ENCODE data around the gene LARP4B.

Gene LARP4B

DNA sequence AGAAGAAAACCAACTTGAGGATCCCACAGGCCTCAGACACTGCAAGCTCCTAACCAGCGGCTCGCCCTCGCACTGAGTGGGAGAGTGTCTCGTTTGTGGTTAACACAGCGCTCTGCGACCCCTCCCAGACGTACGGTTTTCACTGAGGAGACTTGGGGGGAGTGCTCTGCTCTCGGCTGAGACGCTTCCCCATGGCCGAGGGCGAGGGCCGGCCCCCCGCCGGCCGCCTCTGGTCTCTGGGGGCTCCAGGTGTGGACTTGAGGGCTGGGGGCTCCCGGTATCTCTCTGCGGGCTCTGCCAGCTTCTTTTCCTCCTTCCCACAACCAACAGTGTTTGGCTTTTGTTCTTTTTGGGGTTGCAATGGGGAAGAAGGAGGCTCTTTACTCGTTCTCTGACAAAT is 118.7 kb downstream of the LARP4B start (continued):
- TF ChIP-seq, protein P1, sequence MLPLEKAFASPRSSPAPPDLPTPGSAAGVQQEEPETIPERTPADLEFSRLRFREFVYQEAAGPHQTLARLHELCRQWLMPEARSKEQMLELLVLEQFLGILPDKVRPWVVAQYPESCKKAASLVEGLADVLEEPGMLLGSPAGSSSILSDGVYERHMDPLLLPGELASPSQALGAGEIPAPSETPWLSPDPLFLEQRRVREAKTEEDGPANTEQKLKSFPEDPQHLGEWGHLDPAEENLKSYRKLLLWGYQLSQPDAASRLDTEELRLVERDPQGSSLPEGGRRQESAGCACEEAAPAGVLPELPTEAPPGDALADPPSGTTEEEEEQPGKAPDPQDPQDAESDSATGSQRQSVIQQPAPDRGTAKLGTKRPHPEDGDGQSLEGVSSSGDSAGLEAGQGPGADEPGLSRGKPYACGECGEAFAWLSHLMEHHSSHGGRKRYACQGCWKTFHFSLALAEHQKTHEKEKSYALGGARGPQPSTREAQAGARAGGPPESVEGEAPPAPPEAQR (tag by site-specific recombination; IDR thresholded peaks at IDR 0.05): no peak
- TF ChIP-seq SP2 (tag by site-specific recombination; IDR thresholded peaks at IDR 0.05) (no peak), WT1 (tag by site-specific recombination; IDR thresholded peaks at IDR 0.05) (no peak), ZNF843 (tag by site-specific recombination; IDR thresholded peaks at IDR 0.05) (no peak), ZNF561 (tag by site-specific recombination; IDR thresholded peaks at IDR 0.05; ENCODE audit: borderline replicate concordance) (no peak)

DNA sequence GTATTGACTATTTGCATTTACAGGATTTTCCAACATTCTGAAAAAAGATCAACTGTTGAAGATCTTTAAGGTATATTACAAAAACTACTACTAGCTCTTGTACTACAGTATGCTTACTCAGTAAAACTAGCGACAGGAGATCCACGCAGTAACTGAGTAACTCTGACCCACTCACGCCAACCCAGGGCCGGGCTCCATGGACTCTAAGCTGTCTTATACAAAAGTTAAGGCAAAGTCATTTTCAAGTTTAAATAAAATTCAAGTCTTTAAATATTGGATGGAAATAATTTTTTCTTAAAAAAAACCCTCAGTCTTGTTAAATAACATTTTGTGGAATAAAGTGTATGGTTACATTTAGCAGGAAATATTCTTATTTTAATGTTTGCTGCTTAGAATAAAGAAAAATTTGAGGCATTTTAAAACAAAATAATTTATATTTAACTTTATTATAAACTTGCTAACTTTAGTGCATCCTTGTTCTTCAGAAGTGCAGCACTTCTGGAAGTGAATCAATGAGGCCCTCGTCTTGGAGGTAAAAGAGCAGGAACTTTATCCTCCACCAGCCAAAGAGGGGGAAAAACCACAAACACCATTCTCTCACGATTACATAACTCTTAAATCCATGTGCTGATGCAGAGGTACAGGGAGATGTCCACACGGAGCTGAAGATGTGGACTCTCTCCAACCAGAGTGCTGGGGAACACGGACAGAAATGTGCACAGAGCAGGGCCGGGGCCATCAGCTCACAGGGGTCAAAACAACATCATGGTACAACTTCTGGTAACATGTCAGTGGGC is 119.9 kb downstream of the LARP4B start:
- no peaks in the 10 kb centered on the region for H3K9me3 ChIP-seq (ENCODE audit: control insufficient read depth, insufficient read depth, low read depth, low read length)
- H3K36me3 ChIP-seq (ENCODE audit: control insufficient read depth in 2 of 2, insufficient read depth in 1 of 2, low read length in 2 of 2): peaks cover 23 to 93% of the 10 kb centered on the region in 2 experiments
- POLR2A ChIA-PET: no interaction called here
- H3K4me1 ChIP-seq (ENCODE audit: control insufficient read depth, insufficient read depth, low read length): no peaks in the 10 kb centered on the region
- H3K4me3 ChIP-seq (ENCODE audit: low read depth, low read length): no peak overlapping the region
- TF ChIP-seq GLIS2 (tag by site-specific recombination; IDR thresholded peaks at IDR 0.05): no peak
- no peak for TF ChIP-seq TCF7L2 (IDR thresholded peaks at IDR 0.05; ENCODE audit: borderline replicate concordance, low read depth, low read length)
- TF ChIP-seq RBAK (tag by site-specific recombination; IDR thresholded peaks at IDR 0.05): no peak
- TF ChIP-seq ZNF610 (tag by site-specific recombination; IDR thresholded peaks at IDR 0.05; ENCODE audit: borderline replicate concordance): no peak
- no peak for TF ChIP-seq GFI1B (tag by site-specific recombination; IDR thresholded peaks at IDR 0.05)
- no peak for TF ChIP-seq ZBTB7A (tag by site-specific recombination; IDR thresholded peaks at IDR 0.05; ENCODE audit: low read depth)
- no peak for TF ChIP-seq ZNF768 (tag by site-specific recombination; IDR thresholded peaks at IDR 0.05)
- TF ChIP-seq, protein P2, sequence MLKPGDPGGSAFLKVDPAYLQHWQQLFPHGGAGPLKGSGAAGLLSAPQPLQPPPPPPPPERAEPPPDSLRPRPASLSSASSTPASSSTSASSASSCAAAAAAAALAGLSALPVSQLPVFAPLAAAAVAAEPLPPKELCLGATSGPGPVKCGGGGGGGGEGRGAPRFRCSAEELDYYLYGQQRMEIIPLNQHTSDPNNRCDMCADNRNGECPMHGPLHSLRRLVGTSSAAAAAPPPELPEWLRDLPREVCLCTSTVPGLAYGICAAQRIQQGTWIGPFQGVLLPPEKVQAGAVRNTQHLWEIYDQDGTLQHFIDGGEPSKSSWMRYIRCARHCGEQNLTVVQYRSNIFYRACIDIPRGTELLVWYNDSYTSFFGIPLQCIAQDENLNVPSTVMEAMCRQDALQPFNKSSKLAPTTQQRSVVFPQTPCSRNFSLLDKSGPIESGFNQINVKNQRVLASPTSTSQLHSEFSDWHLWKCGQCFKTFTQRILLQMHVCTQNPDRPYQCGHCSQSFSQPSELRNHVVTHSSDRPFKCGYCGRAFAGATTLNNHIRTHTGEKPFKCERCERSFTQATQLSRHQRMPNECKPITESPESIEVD (tag by site-specific recombination; IDR thresholded peaks at IDR 0.05): no peak
- TF ChIP-seq ZNF335 (tag by site-specific recombination; conservative IDR thresholded peaks at IDR 0.05): no peak
- TF ChIP-seq IKZF3 (tag by site-specific recombination; IDR thresholded peaks at IDR 0.05): no peak
- no peak for TF ChIP-seq GLIS1 (tag by site-specific recombination; IDR thresholded peaks at IDR 0.05)
- TF ChIP-seq MEIS1 (CRISPR knock-in tag; IDR thresholded peaks at IDR 0.05; ENCODE audit: borderline replicate concordance): no peak
- TF ChIP-seq, protein P3, sequence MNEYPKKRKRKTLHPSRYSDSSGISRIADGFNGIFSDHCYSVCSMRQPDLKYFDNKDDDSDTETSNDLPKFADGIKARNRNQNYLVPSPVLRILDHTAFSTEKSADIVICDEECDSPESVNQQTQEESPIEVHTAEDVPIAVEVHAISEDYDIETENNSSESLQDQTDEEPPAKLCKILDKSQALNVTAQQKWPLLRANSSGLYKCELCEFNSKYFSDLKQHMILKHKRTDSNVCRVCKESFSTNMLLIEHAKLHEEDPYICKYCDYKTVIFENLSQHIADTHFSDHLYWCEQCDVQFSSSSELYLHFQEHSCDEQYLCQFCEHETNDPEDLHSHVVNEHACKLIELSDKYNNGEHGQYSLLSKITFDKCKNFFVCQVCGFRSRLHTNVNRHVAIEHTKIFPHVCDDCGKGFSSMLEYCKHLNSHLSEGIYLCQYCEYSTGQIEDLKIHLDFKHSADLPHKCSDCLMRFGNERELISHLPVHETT (tag by site-specific recombination; IDR thresholded peaks at IDR 0.05): no peak
- no peak for TF ChIP-seq ZEB2 (tag by site-specific recombination; IDR thresholded peaks at IDR 0.05)
- no peak for TF ChIP-seq ZNF2 (tag by site-specific recombination; IDR thresholded peaks at IDR 0.05)
- no peak for TF ChIP-seq ZFHX2 (tag by site-specific recombination; conservative IDR thresholded peaks at IDR 0.05)
- no peak for TF ChIP-seq ZNF133 (tag by site-specific recombination; IDR thresholded peaks at IDR 0.05)
- no peak for TF ChIP-seq WT1 (tag by site-specific recombination; IDR thresholded peaks at IDR 0.05)
- no peak overlapping the region for H3K27ac ChIP-seq (ENCODE audit: extremely low read depth, low read depth, low read length)
- CTCF ChIA-PET: no interaction called here
